HG02759 (cell line): Measurements from ENCODE around the gene RHOXF1.
"Not testable (repeated sequence)": the region's sequence is repeated elsewhere in the genome, so short reads cannot be mapped to it uniquely, and the experiment has no call there.

ENCODE experiments used
- ATAC-seq: cut with Tn5 transposase; IDR thresholded peaks from one replicate; pipeline ENCODE4 v1.9.1; 2021; ENCODE audit warnings: mild to moderate bottlenecking, moderate library complexity; ENCODE audit not compliant: unreplicated experiment

Gene RHOXF1

DNA sequence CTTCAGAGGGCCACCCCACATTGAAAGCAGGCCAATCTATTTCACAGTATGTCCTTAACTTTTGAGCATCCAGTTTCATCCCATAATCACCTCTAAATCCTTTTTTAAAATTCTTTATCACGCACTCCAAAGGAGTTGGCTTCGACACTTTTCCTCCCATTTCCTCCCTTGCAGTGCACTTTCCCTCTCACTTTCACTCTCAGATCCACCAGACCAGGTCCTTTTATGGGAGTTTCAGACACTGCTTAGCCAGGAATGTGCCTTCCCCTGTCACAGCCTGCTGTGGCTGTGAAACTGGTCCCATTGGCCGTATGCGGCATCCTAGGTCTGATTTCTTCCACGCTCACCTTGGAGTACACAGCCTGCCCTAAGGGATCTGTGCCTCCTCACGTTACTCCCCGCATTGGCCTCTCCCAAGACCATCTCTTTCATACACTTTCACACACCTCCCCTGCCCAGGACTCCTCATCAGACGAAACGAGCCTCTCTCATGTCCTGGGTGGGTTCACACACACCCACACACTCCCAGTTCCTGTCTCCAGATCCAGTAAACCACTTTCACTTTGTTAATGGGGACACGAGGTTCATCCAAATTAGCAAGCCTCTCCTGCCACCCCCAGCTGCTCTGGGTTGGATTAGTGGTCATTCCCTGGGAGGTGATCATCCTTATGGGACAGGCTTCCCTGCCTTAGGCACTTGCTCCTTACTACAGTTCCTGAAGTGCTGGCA is 28.3 kb downstream of the RHOXF1 start:
- ATAC-seq = no peak

DNA sequence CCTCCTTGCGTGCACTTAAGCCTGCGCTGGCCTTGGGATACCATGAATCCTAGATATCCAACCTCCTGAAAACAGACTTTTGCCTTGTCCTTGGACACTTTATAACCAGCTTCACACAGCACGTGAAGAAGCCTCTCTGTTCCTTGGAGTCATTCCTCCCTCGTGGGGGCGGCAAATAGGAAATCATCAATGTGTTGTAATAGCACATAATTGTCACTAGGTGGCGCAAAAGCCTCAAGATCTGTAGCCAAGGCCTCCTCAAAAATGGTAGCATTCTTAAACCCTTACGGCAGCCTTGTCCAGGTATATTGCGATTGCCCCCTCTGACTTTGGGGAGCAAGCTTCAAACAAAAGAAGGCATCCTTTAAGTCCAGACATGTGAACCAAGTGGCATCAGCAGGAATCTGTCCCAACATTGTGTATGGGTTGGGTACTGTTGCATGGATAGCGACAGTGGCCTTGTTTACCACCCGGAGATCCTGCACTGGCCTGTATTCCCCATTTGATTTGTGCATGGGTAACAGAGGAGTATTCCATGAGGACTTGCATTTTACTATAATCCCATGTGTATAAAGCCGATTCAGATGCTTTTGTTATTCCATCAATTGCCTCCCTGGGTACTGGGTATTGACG is 30.0 kb downstream of the RHOXF1 start:
- not testable (repeated sequence) for ATAC-seq

DNA sequence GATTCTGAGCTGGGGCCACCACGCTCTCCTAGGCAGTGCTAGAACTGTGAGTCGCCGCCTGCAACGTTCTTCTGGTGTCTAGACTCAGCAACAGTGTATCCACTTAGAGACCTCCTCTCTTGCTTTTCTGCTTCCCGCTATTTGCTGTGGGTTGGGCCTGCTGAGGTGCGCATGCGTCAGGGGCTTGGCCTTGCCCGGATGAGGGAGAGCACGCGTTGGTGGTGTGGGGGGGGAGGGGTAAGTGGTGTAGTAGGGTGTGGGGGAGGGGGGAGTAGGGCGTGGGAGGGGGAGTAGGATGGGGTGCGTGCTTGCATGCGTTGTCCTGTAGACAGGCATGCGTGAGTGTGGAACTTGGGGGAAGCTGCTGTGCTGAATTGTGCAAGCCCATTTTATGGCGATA is 38.1 kb downstream of the RHOXF1 start, which contains the start of gene RHOXF2B:
RHOXF2B (minus strand) TSS at position 101 of the 400 bp plus-strand sequence. CDS start 138 bp downstream, outside the sequence.
- ATAC-seq = not testable (repeated sequence)

DNA sequence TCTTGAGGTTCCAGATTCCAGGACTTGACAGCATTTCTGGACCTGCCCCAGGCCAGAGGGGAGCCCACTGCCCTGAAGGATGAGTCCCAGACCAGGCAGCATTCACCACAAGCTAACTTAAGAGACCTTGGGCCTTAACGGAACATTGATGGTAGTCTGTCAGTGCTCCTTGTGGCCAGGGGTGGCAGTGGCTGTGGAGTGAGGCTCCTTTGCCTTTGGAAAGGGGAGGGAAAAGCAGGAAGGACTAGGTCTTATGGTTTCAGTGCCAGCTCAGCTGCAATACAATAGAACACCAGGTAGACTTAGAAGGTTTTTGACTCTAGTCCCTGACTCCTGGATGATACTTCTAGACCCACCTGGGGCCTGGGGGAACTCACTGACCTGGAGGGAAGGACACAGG is 49.5 kb downstream of the RHOXF1 start:
- not testable (repeated sequence) for ATAC-seq
